Measurements from ENCODE around the gene STXBP5L.
"Not testable (repeated sequence)": the region's sequence is repeated elsewhere in the genome, so short reads cannot be mapped to it uniquely, and the experiment has no call there.

Gene STXBP5L

DNA sequence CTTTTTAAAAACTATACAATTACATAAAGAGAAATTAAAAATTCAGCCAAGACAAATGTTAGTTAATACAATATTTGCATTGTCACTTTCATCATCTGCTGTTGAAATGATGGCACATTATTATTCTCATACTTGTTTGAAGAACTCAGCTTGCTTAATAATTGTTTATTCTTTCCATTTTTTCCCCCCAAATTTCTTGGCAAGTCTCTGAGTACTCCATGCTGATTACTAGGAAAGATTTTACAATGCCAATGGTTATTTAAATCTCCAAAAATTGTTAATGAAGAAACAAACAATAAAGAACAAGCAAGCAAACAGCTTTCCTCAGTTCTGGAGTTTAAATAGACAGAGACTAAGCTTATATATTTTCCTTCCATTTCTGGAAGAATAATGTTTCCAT, 15.1 kb upstream of the STXBP5L start:
- ChIA-PET POLR2A (ENCODE audit: low non-redundant PET) (no interaction called here), CTCF (interaction anchor here (0.7 kb wide), 2 partner anchors 52 to 838 kb away, joined by 3 read pairs; no protein-coding TSS in a partner anchor)
- TF ChIP-seq, protein P1, sequence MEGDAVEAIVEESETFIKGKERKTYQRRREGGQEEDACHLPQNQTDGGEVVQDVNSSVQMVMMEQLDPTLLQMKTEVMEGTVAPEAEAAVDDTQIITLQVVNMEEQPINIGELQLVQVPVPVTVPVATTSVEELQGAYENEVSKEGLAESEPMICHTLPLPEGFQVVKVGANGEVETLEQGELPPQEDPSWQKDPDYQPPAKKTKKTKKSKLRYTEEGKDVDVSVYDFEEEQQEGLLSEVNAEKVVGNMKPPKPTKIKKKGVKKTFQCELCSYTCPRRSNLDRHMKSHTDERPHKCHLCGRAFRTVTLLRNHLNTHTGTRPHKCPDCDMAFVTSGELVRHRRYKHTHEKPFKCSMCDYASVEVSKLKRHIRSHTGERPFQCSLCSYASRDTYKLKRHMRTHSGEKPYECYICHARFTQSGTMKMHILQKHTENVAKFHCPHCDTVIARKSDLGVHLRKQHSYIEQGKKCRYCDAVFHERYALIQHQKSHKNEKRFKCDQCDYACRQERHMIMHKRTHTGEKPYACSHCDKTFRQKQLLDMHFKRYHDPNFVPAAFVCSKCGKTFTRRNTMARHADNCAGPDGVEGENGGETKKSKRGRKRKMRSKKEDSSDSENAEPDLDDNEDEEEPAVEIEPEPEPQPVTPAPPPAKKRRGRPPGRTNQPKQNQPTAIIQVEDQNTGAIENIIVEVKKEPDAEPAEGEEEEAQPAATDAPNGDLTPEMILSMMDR (conservative IDR thresholded peaks at IDR 0.05; ENCODE audit: low read depth): no peak
- no peak overlapping the region for H3K27ac ChIP-seq
- DNase-seq (ENCODE audit: low spot score): no peak

DNA sequence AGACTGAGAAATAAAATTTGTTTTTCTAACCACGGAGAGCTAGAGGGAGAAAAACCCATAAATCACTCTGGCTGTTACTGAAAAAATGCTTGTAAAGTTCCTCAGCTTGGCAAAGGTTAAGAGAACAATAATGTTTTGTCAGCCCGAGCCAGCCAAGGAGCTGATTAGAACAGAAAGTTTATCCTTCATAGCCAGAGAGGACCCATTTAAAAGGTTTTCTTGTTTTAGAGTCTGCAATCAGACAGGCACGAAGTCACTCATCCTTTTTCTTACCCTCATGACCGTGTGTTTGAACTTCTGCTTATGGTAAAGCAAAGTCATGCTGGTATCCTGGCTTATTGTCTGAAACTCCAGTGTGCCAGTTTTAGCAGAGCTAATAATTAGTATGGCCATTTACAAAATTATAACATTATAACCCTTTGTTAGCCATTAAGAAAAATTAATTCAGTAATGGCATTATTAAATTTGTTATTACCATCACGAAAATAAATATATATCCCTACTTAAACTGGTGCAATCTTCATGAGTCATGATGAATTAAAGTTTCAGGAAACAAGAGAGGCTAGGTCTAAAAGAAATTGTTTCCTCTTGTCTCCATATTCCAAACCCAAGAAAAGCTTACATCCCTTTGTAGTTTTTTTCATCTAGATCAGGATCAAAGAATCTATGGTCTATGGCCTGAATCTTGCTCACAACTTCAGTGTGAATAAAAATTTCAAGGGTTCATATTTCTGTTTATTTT, 13.5 kb upstream of the STXBP5L start:
- TF ChIP-seq, protein P1 (conservative IDR thresholded peaks at IDR 0.05; ENCODE audit: low read depth): no peak
- ChIA-PET CTCF (no interaction called here), POLR2A (ENCODE audit: low non-redundant PET) (no interaction called here)
- H3K27ac ChIP-seq: no peak overlapping the region
- DNase-seq (ENCODE audit: low spot score): no peak

DNA sequence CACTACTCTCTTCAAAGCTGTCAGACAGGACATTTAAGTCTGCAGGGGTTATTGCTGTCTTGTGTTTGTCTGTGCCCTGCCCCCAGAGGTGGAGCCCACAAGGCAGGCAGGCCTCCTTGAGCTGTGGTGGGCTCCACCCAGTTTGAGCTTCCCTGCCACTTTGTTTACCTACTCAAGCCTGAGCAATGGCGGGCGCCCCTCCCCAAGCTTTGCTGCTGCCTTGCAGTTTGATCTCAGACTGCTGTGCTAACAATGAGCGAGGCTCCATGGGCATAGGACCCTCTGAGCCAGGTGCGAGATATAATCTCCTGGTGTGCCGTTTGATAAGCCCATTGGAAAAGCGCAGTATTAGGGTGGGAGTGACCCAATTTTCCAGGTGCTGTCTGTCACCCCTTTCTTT, 6.3 kb upstream of the STXBP5L start:
- DNase-seq (ENCODE audit: low spot score); CTCF ChIA-PET; POLR2A ChIA-PET (ENCODE audit: low non-redundant PET); H3K27ac ChIP-seq: not testable (repeated sequence)

DNA sequence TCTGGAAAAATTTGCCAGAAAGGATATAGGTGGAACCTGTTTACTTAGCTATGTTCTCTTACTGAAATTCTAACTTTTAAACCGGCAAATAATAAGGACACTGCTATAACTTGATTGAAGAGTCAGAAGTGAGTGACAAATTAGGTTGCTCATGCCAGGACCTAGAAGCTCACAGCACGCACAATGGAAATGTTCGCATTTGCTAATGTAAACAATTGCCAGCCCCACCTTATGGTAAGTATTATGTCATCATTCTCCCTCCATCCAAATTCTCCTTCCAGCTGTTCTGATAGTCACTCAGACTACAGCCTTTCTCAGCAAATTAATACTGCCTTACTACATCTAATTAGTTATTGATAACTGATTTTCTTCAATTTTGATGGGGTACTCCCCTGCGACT, 4.8 kb upstream of the STXBP5L start:
- CTCF ChIA-PET: no interaction called here
- TF ChIP-seq, protein P1 (conservative IDR thresholded peaks at IDR 0.05; ENCODE audit: low read depth): no peak
- no peak overlapping the region for H3K27ac ChIP-seq
- no peak for DNase-seq (ENCODE audit: low spot score)
- POLR2A ChIA-PET (ENCODE audit: low non-redundant PET): no interaction called here

DNA sequence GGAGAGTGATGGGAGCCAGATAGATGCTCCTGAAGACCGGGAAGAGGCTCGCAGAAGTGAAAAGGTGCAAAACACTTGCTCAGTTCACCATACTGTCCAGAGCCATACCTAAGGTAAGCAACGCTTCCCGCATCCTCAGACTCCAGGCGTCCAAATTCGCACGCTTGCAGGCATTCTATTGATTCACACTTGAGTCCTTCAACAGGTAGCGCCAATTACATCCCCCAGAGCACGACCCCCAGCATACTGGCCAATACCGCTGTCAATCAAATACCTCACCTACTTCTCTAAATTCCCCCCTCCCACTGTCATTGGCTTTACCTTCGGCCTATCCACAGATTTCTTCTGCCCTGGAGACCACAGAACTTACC, 361 bp upstream of the STXBP5L start:
- H3K27ac ChIP-seq: no peak overlapping the region
- no peak for DNase-seq (ENCODE audit: low spot score)
- TF ChIP-seq, protein P1 (conservative IDR thresholded peaks at IDR 0.05; ENCODE audit: low read depth): no peak
- POLR2A ChIA-PET (ENCODE audit: low non-redundant PET): no interaction called here
- CTCF ChIA-PET: interaction anchor here (0.6 kb wide), 1 partner anchor 468 kb away, joined by 4 read pairs; no protein-coding TSS in a partner anchor

DNA sequence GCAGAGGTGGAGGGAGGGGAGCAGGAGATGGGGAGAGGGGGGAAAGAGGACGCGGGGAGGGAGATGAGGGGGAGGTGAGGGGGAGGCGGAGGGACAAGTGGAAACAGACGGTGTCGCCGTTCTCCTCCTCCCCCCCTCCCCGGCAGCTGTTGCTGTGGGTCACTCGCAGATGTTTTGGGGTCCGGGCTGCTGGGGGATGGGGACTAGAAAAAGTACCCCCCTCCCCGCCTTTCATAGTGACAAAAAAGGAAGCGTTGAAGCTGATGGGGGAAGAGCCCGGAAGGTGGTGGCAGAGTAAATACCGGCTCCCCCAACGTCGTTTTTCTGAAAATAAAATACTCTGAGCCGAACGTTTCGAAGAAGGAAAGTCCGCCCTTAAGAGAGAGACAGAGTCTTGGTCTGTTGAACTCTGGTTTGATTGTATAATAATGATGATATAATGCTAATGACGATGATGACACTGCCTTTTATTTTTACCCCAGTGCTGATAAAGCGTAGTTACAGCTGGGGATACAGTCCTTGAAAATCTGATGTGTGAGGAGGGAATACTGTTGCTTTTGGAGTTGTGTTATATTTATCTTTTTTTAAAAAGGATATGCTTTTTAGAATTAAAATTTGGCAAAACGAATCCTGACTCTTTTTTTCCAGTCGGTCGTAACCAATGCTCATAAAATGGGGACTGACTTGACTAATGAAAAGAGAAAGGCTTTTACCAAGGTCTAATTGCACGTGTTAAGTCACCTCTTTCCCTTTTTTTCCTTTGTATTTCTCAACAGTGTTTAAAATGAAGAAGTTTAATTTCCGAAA, 993 bp downstream of the STXBP5L start:
- CTCF ChIA-PET: no interaction called here
- TF ChIP-seq, protein P1 (conservative IDR thresholded peaks at IDR 0.05; ENCODE audit: low read depth): no peak
- no peak for DNase-seq (ENCODE audit: low spot score)
- POLR2A ChIA-PET (ENCODE audit: low non-redundant PET): no interaction called here
- no peak overlapping the region for H3K27ac ChIP-seq

DNA sequence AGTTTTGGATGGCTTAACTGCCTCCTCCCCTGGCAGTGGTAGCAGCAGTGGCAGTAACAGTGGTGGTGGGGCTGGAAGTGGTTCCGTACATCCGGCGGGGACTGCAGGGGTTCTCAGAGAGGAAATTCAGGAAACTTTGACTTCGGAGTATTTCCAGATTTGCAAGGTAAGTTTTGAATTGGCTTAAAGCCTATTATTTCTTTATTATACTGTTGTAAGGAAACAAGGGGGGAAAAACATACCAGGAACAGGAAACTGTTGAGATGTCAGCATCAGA, 1.5 kb downstream of the STXBP5L start:
- H3K27ac ChIP-seq: no peak overlapping the region
- ChIA-PET CTCF (no interaction called here), POLR2A (ENCODE audit: low non-redundant PET) (no interaction called here)
- no peak for DNase-seq (ENCODE audit: low spot score)
- TF ChIP-seq, protein P1 (conservative IDR thresholded peaks at IDR 0.05; ENCODE audit: low read depth): no peak
